ENCODE results near the gene CHRNE.
A peak's percentile ranks its signal among the peaks of the same experiment; 100 is the strongest.

Gene CHRNE

GRCh38 chr17:4900231-4901107 is 2.4 kb downstream of the CHRNE start:
- peak overlapping the region; percentile 98 for H3K27ac ChIP-seq
- no peak for TF ChIP-seq CTCF (IDR thresholded peaks at IDR 0.05)
- no peak for TF ChIP-seq ZFX (IDR thresholded peaks at IDR 0.05; ENCODE audit: borderline replicate concordance)

- TF ChIP-seq CTCF (IDR thresholded peaks at IDR 0.05), result no peak
- TF ChIP-seq ZFX (IDR thresholded peaks at IDR 0.05; ENCODE audit: borderline replicate concordance), result no peak
- peak within 1 kb of the TSS; percentile 98 for H3K27ac ChIP-seq
Measured at GRCh38 chr17:4899341-4900230, 3.3 kb downstream of the CHRNE start, which contains the start of gene C17orf107. Gene C17orf107 (plus strand): TSS chr17:4899536. CDS start chr17:4899763, 227 bp downstream.

GRCh38 chr17:4898927-4899326 is 4.0 kb downstream of the CHRNE start:
- TF ChIP-seq ZFX (IDR thresholded peaks at IDR 0.05; ENCODE audit: borderline replicate concordance) (no peak), CTCF (IDR thresholded peaks at IDR 0.05) (no peak)
- peak overlapping the region; percentile 98 for H3K27ac ChIP-seq

- TF ChIP-seq CTCF (IDR thresholded peaks at IDR 0.05) (no peak), ZFX (IDR thresholded peaks at IDR 0.05; ENCODE audit: borderline replicate concordance) (no peak)
- H3K27ac ChIP-seq, result peak overlapping the region; percentile 98
Measured at GRCh38 chr17:4898351-4898750, 4.5 kb downstream of the CHRNE start.

- peak overlapping the region; percentile 98 for H3K27ac ChIP-seq
- TF ChIP-seq CTCF (IDR thresholded peaks at IDR 0.05), result no peak
- TF ChIP-seq ZFX (IDR thresholded peaks at IDR 0.05; ENCODE audit: borderline replicate concordance), result no peak
Measured at GRCh38 chr17:4897785-4898184, 5.1 kb downstream of the CHRNE start.

- H3K27ac ChIP-seq, result peak overlapping the region; percentile 98
- TF ChIP-seq CTCF (IDR thresholded peaks at IDR 0.05) (no peak), ZFX (IDR thresholded peaks at IDR 0.05; ENCODE audit: borderline replicate concordance) (no peak)
Measured at GRCh38 chr17:4897198-4897687, 5.7 kb downstream of the CHRNE start.
